Measurements from ENCODE around the gene PAQR8. TPM values are rescaled to one million over a fixed set of nuclear protein-coding genes. Genes with fewer than 3 reads are reported as not detected.

Gene PAQR8
- total and polyA plus RNA-seq, 2 donors (not counting 1 experiment from before 2014, with no cell fraction given), result 2.6 to 6.1 TPM

GRCh38 chr6:52325695-52326471, 36.1 kb upstream of the PAQR8 start:
- TF ChIP-seq, protein P1, sequence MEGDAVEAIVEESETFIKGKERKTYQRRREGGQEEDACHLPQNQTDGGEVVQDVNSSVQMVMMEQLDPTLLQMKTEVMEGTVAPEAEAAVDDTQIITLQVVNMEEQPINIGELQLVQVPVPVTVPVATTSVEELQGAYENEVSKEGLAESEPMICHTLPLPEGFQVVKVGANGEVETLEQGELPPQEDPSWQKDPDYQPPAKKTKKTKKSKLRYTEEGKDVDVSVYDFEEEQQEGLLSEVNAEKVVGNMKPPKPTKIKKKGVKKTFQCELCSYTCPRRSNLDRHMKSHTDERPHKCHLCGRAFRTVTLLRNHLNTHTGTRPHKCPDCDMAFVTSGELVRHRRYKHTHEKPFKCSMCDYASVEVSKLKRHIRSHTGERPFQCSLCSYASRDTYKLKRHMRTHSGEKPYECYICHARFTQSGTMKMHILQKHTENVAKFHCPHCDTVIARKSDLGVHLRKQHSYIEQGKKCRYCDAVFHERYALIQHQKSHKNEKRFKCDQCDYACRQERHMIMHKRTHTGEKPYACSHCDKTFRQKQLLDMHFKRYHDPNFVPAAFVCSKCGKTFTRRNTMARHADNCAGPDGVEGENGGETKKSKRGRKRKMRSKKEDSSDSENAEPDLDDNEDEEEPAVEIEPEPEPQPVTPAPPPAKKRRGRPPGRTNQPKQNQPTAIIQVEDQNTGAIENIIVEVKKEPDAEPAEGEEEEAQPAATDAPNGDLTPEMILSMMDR (conservative IDR thresholded peaks at IDR 0.05 in 1 of 2, IDR thresholded peaks at IDR 0.05 in 1 of 2; ENCODE audit: low read depth in 1 of 2, low read length in 2 of 2), result no peak
- TF ChIP-seq EZH2 (IDR thresholded peaks at IDR 0.05; ENCODE audit: low read length, missing control alignments), result no peak
- Histone ChIP-seq H3K36me3 (ENCODE audit: control insufficient read depth, insufficient read depth, low read length) (no peaks in the 10 kb centered on the region), H4K20me1 (ENCODE audit: control insufficient read depth, extremely low read depth, insufficient read depth, low read length) (no peaks in the 10 kb centered on the region), H2AFZ (ENCODE audit: low read length) (no peak overlapping the region), H3K79me2 (ENCODE audit: control insufficient read depth, insufficient read depth, low read length) (no peaks in the 10 kb centered on the region), H3K4me1 (ENCODE audit: control insufficient read depth, extremely low read depth, insufficient read depth, low read length) (no peaks in the 10 kb centered on the region), H3K27me3 (ENCODE audit: control insufficient read depth, insufficient read depth, low read length) (peaks cover 4% of the 10 kb centered on the region), H3K9ac (ENCODE audit: insufficient read depth, low read length) (no peak overlapping the region), H3K27ac (ENCODE audit: insufficient read depth, low read length) (no peak overlapping the region), H3K4me2 (ENCODE audit: extremely low read depth, insufficient read depth, low read length) (no peak overlapping the region), H3K4me3 (replicated peaks in 1 of 4; ENCODE audit: control extremely low read depth in 1 of 4, insufficient read depth in 1 of 4, low read depth in 3 of 4, low read length in 4 of 4) (no peak overlapping the region), H3K9me3 (ENCODE audit: control insufficient read depth, insufficient read depth, low read depth, low read length) (no peaks in the 10 kb centered on the region)
- DNase-seq (ENCODE audit: low read depth in 2 of 2), result no peak

DNA sequence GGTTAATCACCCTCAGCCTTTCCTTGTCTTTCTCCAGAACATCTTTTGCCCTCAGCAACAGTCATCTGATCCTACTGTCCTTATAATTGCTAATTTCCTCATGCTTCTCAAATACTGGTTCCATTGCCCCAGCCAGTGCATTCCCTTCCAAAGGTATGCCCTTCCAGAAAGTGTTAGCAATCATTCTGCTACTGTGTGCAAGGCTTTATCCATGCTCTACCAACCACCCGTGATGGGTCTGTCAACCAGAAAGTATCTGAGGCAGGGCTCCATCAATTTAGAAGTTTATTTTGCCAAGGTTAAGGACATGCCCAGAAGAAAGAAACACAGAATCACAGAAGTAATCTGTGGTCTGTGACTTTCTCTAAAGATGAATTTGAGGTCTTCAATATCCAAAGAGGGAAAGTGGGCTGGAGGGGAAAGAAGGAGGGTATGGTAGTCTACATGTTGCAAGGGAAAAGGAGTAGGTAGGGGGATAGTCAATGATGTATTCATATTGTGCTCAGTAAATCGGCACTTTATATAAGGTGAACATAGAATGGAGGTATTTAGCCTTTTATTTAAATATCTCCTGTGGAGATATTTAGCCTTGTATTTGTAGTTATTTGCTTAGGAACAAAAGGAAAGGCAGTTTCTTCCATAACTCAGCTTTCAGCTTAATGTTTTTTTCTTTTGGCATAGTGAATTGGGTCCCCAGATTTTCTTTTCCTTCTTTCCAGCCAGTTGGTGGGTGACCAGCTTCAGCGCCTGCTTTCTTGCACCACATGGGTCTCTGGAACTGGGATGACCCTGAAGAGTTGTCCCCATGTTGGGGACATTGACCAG, 35.2 kb upstream of the PAQR8 start:
- peaks cover 4% of the 10 kb centered on the region for H3K27me3 ChIP-seq (ENCODE audit: control insufficient read depth, insufficient read depth, low read length)
- H3K9me3 ChIP-seq (ENCODE audit: control insufficient read depth, insufficient read depth, low read depth, low read length), result no peaks in the 10 kb centered on the region
- no peaks in the 10 kb centered on the region for H3K36me3 ChIP-seq (ENCODE audit: control insufficient read depth, insufficient read depth, low read length)
- H3K79me2 ChIP-seq (ENCODE audit: control insufficient read depth, insufficient read depth, low read length), result no peaks in the 10 kb centered on the region
- H3K4me1 ChIP-seq (ENCODE audit: control insufficient read depth, extremely low read depth, insufficient read depth, low read length), result no peaks in the 10 kb centered on the region
- H2AFZ ChIP-seq (ENCODE audit: low read length), result no peak overlapping the region
- no peaks in the 10 kb centered on the region for H4K20me1 ChIP-seq (ENCODE audit: control insufficient read depth, extremely low read depth, insufficient read depth, low read length)
- no peak overlapping the region for H3K4me3 ChIP-seq (replicated peaks in 1 of 4; ENCODE audit: control extremely low read depth in 1 of 4, insufficient read depth in 1 of 4, low read depth in 3 of 4, low read length in 4 of 4)
- no peak for DNase-seq (ENCODE audit: low read depth in 2 of 2)
- no peak overlapping the region for H3K27ac ChIP-seq (ENCODE audit: insufficient read depth, low read length)
- no peak overlapping the region for H3K4me2 ChIP-seq (ENCODE audit: extremely low read depth, insufficient read depth, low read length)
- TF ChIP-seq EZH2 (IDR thresholded peaks at IDR 0.05; ENCODE audit: low read length, missing control alignments), result no peak
- TF ChIP-seq, protein P1 (conservative IDR thresholded peaks at IDR 0.05 in 1 of 2, IDR thresholded peaks at IDR 0.05 in 1 of 2; ENCODE audit: low read depth in 1 of 2, low read length in 2 of 2), result no peak
- H3K9ac ChIP-seq (ENCODE audit: insufficient read depth, low read length), result no peak overlapping the region

DNA sequence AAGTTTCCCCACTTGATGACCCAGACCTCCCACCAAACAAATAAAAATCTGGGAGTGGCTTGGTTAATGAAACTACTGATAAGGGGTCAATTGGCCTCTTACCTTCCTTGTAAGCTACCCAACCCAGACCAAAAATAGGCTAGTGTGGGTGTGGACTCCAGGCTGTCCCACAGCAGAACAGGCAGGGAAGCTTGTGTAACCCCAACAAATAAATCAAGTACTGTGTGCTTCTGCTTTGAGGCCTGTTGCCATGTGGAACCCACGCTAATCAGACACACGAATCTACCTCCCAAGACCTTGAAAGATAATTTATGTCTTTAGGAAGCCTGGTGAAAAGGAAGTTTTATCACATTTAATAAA, 33.7 kb upstream of the PAQR8 start:
- Histone ChIP-seq H2AFZ (ENCODE audit: low read length) (no peak overlapping the region), H3K36me3 (ENCODE audit: control insufficient read depth, insufficient read depth, low read length) (no peaks in the 10 kb centered on the region), H3K9ac (ENCODE audit: insufficient read depth, low read length) (no peak overlapping the region), H3K4me3 (replicated peaks in 1 of 4; ENCODE audit: control extremely low read depth in 1 of 4, insufficient read depth in 1 of 4, low read depth in 3 of 4, low read length in 4 of 4) (no peak overlapping the region), H3K4me1 (ENCODE audit: control insufficient read depth, extremely low read depth, insufficient read depth, low read length) (no peaks in the 10 kb centered on the region), H3K79me2 (ENCODE audit: control insufficient read depth, insufficient read depth, low read length) (no peaks in the 10 kb centered on the region), H3K4me2 (ENCODE audit: extremely low read depth, insufficient read depth, low read length) (no peak overlapping the region), H3K27ac (ENCODE audit: insufficient read depth, low read length) (no peak overlapping the region), H3K9me3 (ENCODE audit: control insufficient read depth, insufficient read depth, low read depth, low read length) (no peaks in the 10 kb centered on the region), H4K20me1 (ENCODE audit: control insufficient read depth, extremely low read depth, insufficient read depth, low read length) (no peaks in the 10 kb centered on the region), H3K27me3 (ENCODE audit: control insufficient read depth, insufficient read depth, low read length) (peaks cover 8% of the 10 kb centered on the region)
- TF ChIP-seq EZH2 (IDR thresholded peaks at IDR 0.05; ENCODE audit: low read length, missing control alignments), result no peak
- TF ChIP-seq, protein P1 (conservative IDR thresholded peaks at IDR 0.05 in 1 of 2, IDR thresholded peaks at IDR 0.05 in 1 of 2; ENCODE audit: low read depth in 1 of 2, low read length in 2 of 2), result no peak
- no peak for DNase-seq (ENCODE audit: low read depth in 2 of 2)
